Stimulated activated CD4-positive, alpha-beta T cell treated with anti-CD3 and anti-CD28 coated beads, Interleukin-4, amount 100 ng/mL, for 4 hours (primary cell): ENCODE data around the gene EXOC4.
"Not testable (repeated sequence)": the region's sequence is repeated elsewhere in the genome, so short reads cannot be mapped to it uniquely, and the experiment has no call there.

Experiments
- DNase-seq, 2 experiments: peaks; one replicate each; pipeline ENCODE4 v3.0.0-alpha.2; 2020

The EXOC4 gene

GRCh38 chr7:133643652-133644051, 390.8 kb downstream of the EXOC4 start:
- DNase-seq = not testable (repeated sequence)

GRCh38 chr7:133645884-133646391, 393.1 kb downstream of the EXOC4 start:
- DNase-seq = no peak

GRCh38 chr7:133646472-133647315, 393.8 kb downstream of the EXOC4 start:
- DNase-seq = no peak

GRCh38 chr7:133649593-133649992, 396.7 kb downstream of the EXOC4 start:
- no peak for DNase-seq

- DNase-seq = no peak
These were observed 397.2 kb downstream of the EXOC4 start for GRCh38 chr7:133650069-133650468.

- DNase-seq = no peak
These were observed 397.8 kb downstream of the EXOC4 start for GRCh38 chr7:133650487-133651300.

- DNase-seq = no peak
These were observed 399.7 kb downstream of the EXOC4 start for GRCh38 chr7:133652547-133652946.

- DNase-seq = no peak
These were observed 401.7 kb downstream of the EXOC4 start for GRCh38 chr7:133654547-133654946.

GRCh38 chr7:133662276-133662675, 409.4 kb downstream of the EXOC4 start:
- DNase-seq = no peak

GRCh38 chr7:133662830-133663229, 410.0 kb downstream of the EXOC4 start:
- no peak for DNase-seq

- DNase-seq = no peak
These were observed 411.6 kb downstream of the EXOC4 start for GRCh38 chr7:133664528-133664927.

- DNase-seq = no peak
These were observed 415.6 kb downstream of the EXOC4 start for GRCh38 chr7:133668296-133669060.

GRCh38 chr7:133669061-133669455, 416.2 kb downstream of the EXOC4 start:
- DNase-seq = no peak

GRCh38 chr7:133670250-133670649, 417.4 kb downstream of the EXOC4 start:
- DNase-seq = no peak

- DNase-seq = no peak
These were observed 420.0 kb downstream of the EXOC4 start for GRCh38 chr7:133672866-133673265.

- no peak for DNase-seq
These were observed 421.3 kb downstream of the EXOC4 start for GRCh38 chr7:133674079-133674763.

- DNase-seq = no peak
These were observed 422.8 kb downstream of the EXOC4 start for GRCh38 chr7:133675510-133676218.

- no peak for DNase-seq
These were observed 424.0 kb downstream of the EXOC4 start for GRCh38 chr7:133676805-133677370.

GRCh38 chr7:133678137-133678814, 425.4 kb downstream of the EXOC4 start:
- no peak for DNase-seq

GRCh38 chr7:133679977-133680376, 427.1 kb downstream of the EXOC4 start:
- DNase-seq = no peak

- no peak for DNase-seq
These were observed 428.7 kb downstream of the EXOC4 start for GRCh38 chr7:133681529-133681928.
